ENCODE results near the gene C1orf74. TPM values are rescaled to one million over a fixed set of nuclear protein-coding genes. Genes with fewer than 3 reads are reported as not detected.

C1orf74 gene
- total RNA-seq, 1 experiment from 2014 or later: 4.9 TPM

- DNase-seq: no peak
- CTCF ChIA-PET: no interaction called here
Observed at GRCh38 chr1:209733409-209734192, 50.8 kb downstream of the C1orf74 start.

GRCh38 chr1:209732725-209733124 is 51.6 kb downstream of the C1orf74 start:
- TF ChIP-seq CTCF (IDR thresholded peaks at IDR 0.05; ENCODE audit: unreplicated experiment): no peak
- no TSS peak for BruUV-seq (replicated peaks)
- no peak for DNase-seq
- intact Hi-C loops (cut with micrococcal nuclease; ENCODE audit: unreplicated experiment): no loop called here
- H3K4me1 Mint-ChIP-seq (ENCODE audit: low read depth, unreplicated experiment): peaks cover 8% of the 10 kb centered on the region
- CTCF ChIA-PET: interaction anchor here (0.7 kb wide), 1 partner anchor 84 kb away, joined by 3 read pairs; no protein-coding TSS in a partner anchor
- no peak overlapping the region for H3K4me3 Mint-ChIP-seq (ENCODE audit: low read depth, unreplicated experiment)
- H3K9me3 Mint-ChIP-seq (ENCODE audit: low read depth, unreplicated experiment): peaks cover 2% of the 10 kb centered on the region
- no peaks in the 10 kb centered on the region for H3K36me3 Mint-ChIP-seq (ENCODE audit: insufficient read depth, unreplicated experiment)
- no peak overlapping the region for H3K27ac Mint-ChIP-seq (ENCODE audit: unreplicated experiment)
- no peaks in the 10 kb centered on the region for H3K27me3 Mint-ChIP-seq (ENCODE audit: unreplicated experiment)

More at GRCh38 chr1:209733409-209734192, 50.8 kb downstream of the C1orf74 start:
- no peak overlapping the region for H3K4me3 Mint-ChIP-seq (ENCODE audit: low read depth, unreplicated experiment)
- H3K9me3 Mint-ChIP-seq (ENCODE audit: low read depth, unreplicated experiment): peaks cover 2% of the 10 kb centered on the region
- no peaks in the 10 kb centered on the region for H3K36me3 Mint-ChIP-seq (ENCODE audit: insufficient read depth, unreplicated experiment)
- no TSS peak for BruUV-seq (replicated peaks)
- no peaks in the 10 kb centered on the region for H3K27me3 Mint-ChIP-seq (ENCODE audit: unreplicated experiment)
- no peak overlapping the region for H3K27ac Mint-ChIP-seq (ENCODE audit: unreplicated experiment)
- peaks cover 14% of the 10 kb centered on the region for H3K4me1 Mint-ChIP-seq (ENCODE audit: low read depth, unreplicated experiment)
- TF ChIP-seq CTCF (IDR thresholded peaks at IDR 0.05; ENCODE audit: unreplicated experiment): no peak
- intact Hi-C loops (cut with micrococcal nuclease; ENCODE audit: unreplicated experiment): no loop called here

- Mint-ChIP-seq H3K27me3 (ENCODE audit: unreplicated experiment) (no peaks in the 10 kb centered on the region), H3K36me3 (ENCODE audit: insufficient read depth, unreplicated experiment) (no peaks in the 10 kb centered on the region), H3K4me3 (ENCODE audit: low read depth, unreplicated experiment) (no peak overlapping the region), H3K4me1 (ENCODE audit: low read depth, unreplicated experiment) (no peaks in the 10 kb centered on the region), H3K27ac (ENCODE audit: unreplicated experiment) (no peak overlapping the region), H3K9me3 (ENCODE audit: low read depth, unreplicated experiment) (no peaks in the 10 kb centered on the region)
- intact Hi-C loops (cut with micrococcal nuclease; ENCODE audit: unreplicated experiment): no loop called here
- BruUV-seq (replicated peaks): no TSS peak
- TF ChIP-seq CTCF (IDR thresholded peaks at IDR 0.05; ENCODE audit: unreplicated experiment): no peak
- DNase-seq: no peak
- CTCF ChIA-PET: no interaction called here
Observed at GRCh38 chr1:209729436-209729835, 54.9 kb downstream of the C1orf74 start.

Other genes starting within 250 kb of the C1orf74 start
- gene CAMK1G, start 200.8 kb downstream of the C1orf74 start, total RNA-seq (2022): not detected in 2 replicates
- 331 and 333 TPM in 2 replicates for gene LAMB3, start 132.1 kb downstream of the C1orf74 start, total RNA-seq (2022)
- gene G0S2, start 109.1 kb downstream of the C1orf74 start, total RNA-seq (2022): 2.4 and 4.0 TPM in 2 replicates
- gene HSD11B1, start 79.7 kb downstream of the C1orf74 start, total RNA-seq (2022): 0.59 TPM in 1 of 2 replicates, not detected in the other
- gene TRAF3IP3, start 28.5 kb downstream of the C1orf74 start, total RNA-seq (2022): not detected in 2 replicates
- 44.1 and 51.2 TPM in 2 replicates for gene IRF6, start 21.6 kb upstream of the C1orf74 start, total RNA-seq (2022)
- gene UTP25, start 43.4 kb upstream of the C1orf74 start, total RNA-seq (2022): 18.6 and 19.1 TPM in 2 replicates
- 1.7 and 2.1 TPM in 2 replicates for gene SYT14, start 153.7 kb upstream of the C1orf74 start, total RNA-seq (2022)

Measured in Calu3 (cell line).